SKM-1 (cell line): ENCODE data around the gene NCOA6.
"Not testable (repeated sequence)": the region's sequence is repeated elsewhere in the genome, so short reads cannot be mapped to it uniquely, and the experiment has no call there.

ENCODE experiments used
- DNase-seq: peaks from one replicate; lab custom pipeline; 2025; ENCODE audit not compliant: unreplicated experiment; lab: John Stamatoyannopoulos, UW

NCOA6 gene

GRCh38 chr20:34831936-34832335 lies 6.5 kb upstream of the NCOA6 start:
- DNase-seq = no peak

GRCh38 chr20:34829191-34829590 lies 3.7 kb upstream of the NCOA6 start:
- DNase-seq = no peak

- DNase-seq = peak; percentile 14
Measured at GRCh38 chr20:34824806-34825529, 483 bp downstream of the NCOA6 start.

GRCh38 chr20:34824452-34824805 lies 1.0 kb downstream of the NCOA6 start:
- DNase-seq = peak; percentile 73

- no peak for DNase-seq
Measured at GRCh38 chr20:34824026-34824425, 1.4 kb downstream of the NCOA6 start.

- no peak for DNase-seq
Measured at GRCh38 chr20:34820805-34821578, 4.5 kb downstream of the NCOA6 start.

GRCh38 chr20:34817801-34818200 lies 7.7 kb downstream of the NCOA6 start:
- no peak for DNase-seq

- DNase-seq = no peak
Measured at GRCh38 chr20:34817072-34817471, 8.4 kb downstream of the NCOA6 start.

- DNase-seq = no peak
Measured at GRCh38 chr20:34815636-34816035, 9.8 kb downstream of the NCOA6 start.

- DNase-seq = no peak
Measured at GRCh38 chr20:34808583-34808982, 16.9 kb downstream of the NCOA6 start.

- DNase-seq = not testable (repeated sequence)
Measured at GRCh38 chr20:34807944-34808465, 17.4 kb downstream of the NCOA6 start.

GRCh38 chr20:34806255-34806654 lies 19.2 kb downstream of the NCOA6 start:
- DNase-seq = no peak

GRCh38 chr20:34798871-34799270 lies 26.6 kb downstream of the NCOA6 start:
- no peak for DNase-seq

GRCh38 chr20:34798328-34798727 lies 27.1 kb downstream of the NCOA6 start:
- DNase-seq = no peak

GRCh38 chr20:34797012-34797995 lies 28.1 kb downstream of the NCOA6 start:
- DNase-seq = no peak

GRCh38 chr20:34794006-34794585 lies 31.4 kb downstream of the NCOA6 start:
- no peak for DNase-seq

GRCh38 chr20:34792687-34793363 lies 32.6 kb downstream of the NCOA6 start:
- DNase-seq = no peak

GRCh38 chr20:34791289-34792020 lies 34.0 kb downstream of the NCOA6 start:
- no peak for DNase-seq

- no peak for DNase-seq
Measured at GRCh38 chr20:34781220-34781619, 44.2 kb downstream of the NCOA6 start.
